Endothelial cell of umbilical vein (primary cell): Measurements from ENCODE around the gene KRR1. TPM values are rescaled to one million over a fixed set of nuclear protein-coding genes. Genes with fewer than 3 reads are reported as not detected.

Experiments
- BruUV-seq: library from RNA; stranded (reverse); fragments of 400-500 nt; replicated peaks from 2 replicates; lab custom pipeline; 2021; lab: Mats Ljungman, UMichigan
- CTCF ChIA-PET: fragments of 300-600, 350-600 bp; sonication (Branson Sonifier 250); formaldehyde crosslinking; loops from one replicate; lab custom pipeline; 2021; ENCODE audit warnings: antibody characterized with exemption, inconsistent platforms; lab: Charles Lee
- POLR2A ChIA-PET: fragments of 300-600, 350-600 bp; sonication (Branson Sonifier 250); formaldehyde crosslinking; loops from one replicate; lab custom pipeline; 2021; ENCODE audit warnings: antibody characterized with exemption, inconsistent platforms; lab: Charles Lee
- DNase-seq: peaks from one replicate; pipeline ENCODE4 v3.0.0-alpha.2; 2011; ENCODE audit warnings: low read depth, low spot score
- FAIRE-seq: peaks from 2 replicates; lab custom pipeline; 2011; peaks lifted over from hg19 to GRCh38; lab: Jason Lieb, UNC
- H2AFZ ChIP-seq: 2 replicates; pipeline ENCODE4 v1.6.0; 2012; ENCODE audit warnings: low read depth, low read length, control low read depth, inconsistent platforms
- H3K27ac ChIP-seq: 2 replicates; pipeline ENCODE4 v1.5.1; 2011; ENCODE audit warnings: low read depth, mild to moderate bottlenecking, control low read depth, low read length, moderate library complexity; ENCODE audit not compliant: insufficient read depth
- H3K27me3 ChIP-seq, 2 experiments: 2 replicates each; pipeline versions ENCODE4 v1.6.0 to v1.6.1; 2011; ENCODE audit warnings: low read length in 2 of 2, mixed read lengths in 1 of 2; ENCODE audit not compliant: control insufficient read depth in 2 of 2, insufficient read depth in 2 of 2
- H3K36me3 ChIP-seq, 2 experiments: 2 replicates in 1 of 2; 3 replicates in 1 of 2; pipeline ENCODE4 v1.5.1; 2011; ENCODE audit warnings: low read length in 2 of 2, mild to moderate bottlenecking in 1 of 2, moderate library complexity in 1 of 2; ENCODE audit not compliant: control insufficient read depth in 2 of 2, insufficient read depth in 2 of 2; ENCODE audit errors: extremely low read depth in 1 of 2
- H3K4me1 ChIP-seq: 3 replicates; pipeline ENCODE4 v1.5.1; 2011; ENCODE audit warnings: mild to moderate bottlenecking, low read length; ENCODE audit not compliant: control insufficient read depth, insufficient read depth; ENCODE audit errors: extremely low read depth
- H3K4me2 ChIP-seq: 2 replicates; pipeline ENCODE4 v1.6.1; 2011; ENCODE audit warnings: low read length, control low read depth, mixed read lengths; ENCODE audit not compliant: insufficient read depth
- H3K4me3 ChIP-seq, 3 experiments: fragments of 200-600 bp in 1 of 3; sonication (generic), shearing (Covaris generic) in 1 of 3; replicated peaks in 1 of 3; 2 replicates each; pipeline ENCODE4 v1.5.1; 2011 to 2016; ENCODE audit warnings: control low read depth in 3 of 3, low read length in 3 of 3, mild to moderate bottlenecking in 2 of 3, inconsistent platforms in 1 of 3, low read depth in 1 of 3, moderate library complexity in 1 of 3; ENCODE audit not compliant: insufficient read depth in 1 of 3
- H3K79me2 ChIP-seq: 2 replicates; pipeline ENCODE4 v1.6.0; 2012; ENCODE audit warnings: low read length, inconsistent platforms; ENCODE audit not compliant: control insufficient read depth, insufficient read depth
- H3K9ac ChIP-seq: replicated peaks from 2 replicates; pipeline ENCODE3; 2011; ENCODE audit warnings: low read length, control low read depth; ENCODE audit not compliant: insufficient read depth; ENCODE audit errors: extremely low read depth
- H3K9me1 ChIP-seq: replicated peaks from 3 replicates; pipeline ENCODE4 v1.6.0; 2011; ENCODE audit warnings: mild to moderate bottlenecking, low read length; ENCODE audit not compliant: control insufficient read depth, insufficient read depth; ENCODE audit errors: extremely low read depth
- H3K9me3 ChIP-seq: replicated peaks from 2 replicates; pipeline ENCODE4 v1.5.1; 2012; ENCODE audit warnings: low read length, inconsistent platforms; ENCODE audit not compliant: control insufficient read depth, insufficient read depth
- H4K20me1 ChIP-seq: replicated peaks from 2 replicates; pipeline ENCODE3; 2011; ENCODE audit warnings: mild to moderate bottlenecking, low read length; ENCODE audit not compliant: control insufficient read depth, insufficient read depth; ENCODE audit errors: extremely low read depth
- CTCF ChIP-seq, 2 donors: IDR thresholded peaks; 1 replicate in 1 of 2; 2 replicates in 1 of 2; pipeline ENCODE4 v1.5.1; 2011; ENCODE audit warnings: low read length in 2 of 2, mild to moderate bottlenecking in 2 of 2, moderate library complexity in 2 of 2, control low read depth in 1 of 2, inconsistent platforms in 1 of 2, low read depth in 1 of 2; ENCODE audit not compliant: insufficient read depth in 1 of 2; ENCODE audit errors: extremely low read depth in 1 of 2
- EZH2 ChIP-seq: IDR thresholded peaks from 2 replicates; pipeline ENCODE4 v1.6.1; 2012; ENCODE audit warnings: borderline replicate concordance, low read depth, mild to moderate bottlenecking, moderate library complexity, low read length, inconsistent platforms; ENCODE audit not compliant: severe bottlenecking
- FOS ChIP-seq: IDR thresholded peaks from 2 replicates; pipeline ENCODE4 v1.6.1; 2011; ENCODE audit warnings: mild to moderate bottlenecking, low read length, moderate library complexity, borderline replicate concordance; ENCODE audit not compliant: insufficient read depth
- GATA2 ChIP-seq: IDR thresholded peaks from 2 replicates; pipeline ENCODE4 v1.7.0; 2011; ENCODE audit warnings: low read depth, mild to moderate bottlenecking, moderate library complexity, mixed read lengths, low read length; ENCODE audit not compliant: insufficient read length, insufficient read depth
- JUN ChIP-seq: IDR thresholded peaks from 2 replicates; pipeline ENCODE4 v1.6.1; 2011; ENCODE audit warnings: borderline replicate concordance, low read depth; ENCODE audit not compliant: insufficient read length, insufficient read depth
- MAX ChIP-seq: IDR thresholded peaks from 2 replicates; pipeline ENCODE4 v1.6.1; 2011; ENCODE audit not compliant: insufficient read depth, insufficient read length
- MYC ChIP-seq: IDR thresholded peaks from one replicate; pipeline ENCODE4 v1.6.1; 2011; ENCODE audit warnings: mild to moderate bottlenecking, low read depth, low read length
- POLR2A ChIP-seq: IDR thresholded peaks from 2 replicates; pipeline ENCODE4 v1.6.1; 2012; ENCODE audit warnings: low read depth, mild to moderate bottlenecking, control low read depth, low read length
- POLR2AphosphoS5 ChIP-seq: IDR thresholded peaks from 2 replicates; pipeline ENCODE4 v1.6.1; 2012; ENCODE audit warnings: low read depth, mild to moderate bottlenecking, control low read depth, low read length, moderate library complexity; ENCODE audit not compliant: insufficient read depth
- dilution Hi-C: fragments of 300-500 bp; cut with MboI; formaldehyde crosslinking; loops from one replicate; pipeline ENCODE4 v1.15.0; 2019; ENCODE audit warnings: low sequenced_read_pairs; ENCODE audit not compliant: extremely low pct_ligation_motif_present
- intact Hi-C: fragments of 100-400 bp; cut with micrococcal nuclease; formaldehyde crosslinking; loops from one replicate; pipeline ENCODE4 v1.10.0; 2022
- polyA plus RNA-seq, 4 experiments: library from polyadenylated mRNA; depleted of rRNA in 3 of 4; stranded (reverse) in 3 of 4; unstranded in 1 of 4; fragments of >200 nt; gene quantifications; 2 replicates each; pipeline versions ENCODE4 v1.2.1 to v1.2.3, GENCODE V29; 2011 to 2012; ENCODE audit warnings: missing spikeins in 1 of 4
- total RNA-seq: library from RNA; stranded (reverse); gene quantifications from 2 replicates; pipeline ENCODE4 v1.2.3, GENCODE V29; 2021

KRR1 gene
- total and polyA plus RNA-seq, 2 donors (not counting 3 experiments of a cell fraction or from before 2014, with no cell fraction given): 5.9 to 49.3 TPM

- Histone ChIP-seq H3K4me3 (peak overlapping the region in 1 of 3 experiments; percentile 79), H3K4me1 (peaks cover 29% of the 10 kb centered on the region), H3K27ac (peak overlapping the region; percentile 80), H3K9me1 (no peaks in the 10 kb centered on the region), H3K79me2 (peaks cover 30% of the 10 kb centered on the region), H2AFZ (peak overlapping the region; percentile 76), H3K9me3 (no peaks in the 10 kb centered on the region), H3K9ac (peak overlapping the region; percentile 86), H3K27me3 (no peaks in the 10 kb centered on the region), H3K4me2 (peak overlapping the region; percentile 98), H3K36me3 (peaks cover 0 to 2% of the 10 kb centered on the region in 2 experiments), H4K20me1 (no peaks in the 10 kb centered on the region)
- ChIA-PET CTCF (interaction anchor here (0.8 to 3.8 kb wide), 10 partner anchors 8 to 789 kb away, joined by 3 to 25 read pairs (median 4); partner anchors contain the start of gene GLIPR1L1), POLR2A (interaction anchor here (0.6 to 1.9 kb wide), 6 partner anchors 10 to 1286 kb away, joined by 3 to 7 read pairs (median 4); partner anchors contain the start of gene GLIPR1L2)
- TSS peak; percentile 94 for BruUV-seq
- DNase-seq (peak; percentile 57), FAIRE-seq (no peak)
- intact Hi-C loops: loop anchor here (1.0 to 10.0 kb wide), 4 partner anchors 33 to 1105 kb away; partner anchors contain the start of genes GLIPR1L1 and GLIPR1L2
- TF ChIP-seq POLR2AphosphoS5: no peak
- TF ChIP-seq EZH2: no peak
- TF ChIP-seq FOS: no peak
- TF ChIP-seq CTCF (IDR thresholded peaks at IDR 0.05; ENCODE audit: extremely low read depth in 1 of 2, insufficient read depth in 1 of 2, low read depth in 1 of 2, low read length in 2 of 2): no peak
- TF ChIP-seq GATA2: no peak
- no peak for TF ChIP-seq MYC
- no peak for TF ChIP-seq POLR2A
- TF ChIP-seq MAX: no peak
- TF ChIP-seq JUN: no peak
- dilution Hi-C loops: no loop called here
Measured at GRCh38 chr12:75479963-75480461, 31.4 kb downstream of the KRR1 start.
